K562 (cell line): Measurements from ENCODE around the gene MTHFR. TPM values are rescaled to one million over a fixed set of nuclear protein-coding genes. Genes with fewer than 3 reads are reported as not detected.

Experiments
- MAFG ChIP-seq: fragments of 450-650 bp; conservative IDR thresholded peaks from 2 replicates; pipeline ENCODE4 v1.6.1; 2016; ENCODE audit warnings: missing genetic modification characterization, missing compliant biosample characterization
- MAZ ChIP-seq, 2 experiments: fragments of 450-650 bp in 1 of 2; sonication (generic) in 1 of 2; formaldehyde crosslinking; IDR thresholded peaks in 1 of 2; conservative IDR thresholded peaks in 1 of 2; 2 replicates each; pipeline versions ENCODE4 v1.4.0 to v1.5.0; 2020; ENCODE audit warnings: mild to moderate bottlenecking in 1 of 2, missing genetic modification reagents in 1 of 2
- MBD2 ChIP-seq: sonication (generic); IDR thresholded peaks from 2 replicates; pipeline ENCODE4 v1.6.1; 2016; ENCODE audit warnings: low read depth, borderline replicate concordance
- TBL1XR1 ChIP-seq, 2 experiments: IDR thresholded peaks; 2 replicates each; pipeline ENCODE4 v1.6.1; 2012; ENCODE audit warnings: improper control_type of control experiment in 2 of 2, low read length in 2 of 2, mild to moderate bottlenecking in 1 of 2
- TCF3 ChIP-seq: sonication (generic); formaldehyde crosslinking; IDR thresholded peaks from 2 replicates; pipeline ENCODE4 v1.4.0; 2020; ENCODE audit warnings: mild to moderate bottlenecking, missing genetic modification reagents
- polyA plus RNA-seq, 8 experiments: library from polyadenylated mRNA; depleted of rRNA in 4 of 8; stranded (reverse) in 5 of 8; unstranded in 3 of 8; fragments of >200 nt; fragmentation: Nextera tagmentation in 2 of 8; fragmentation: Illumina TruSeq in 1 of 8; extraction: Ambion mirVana in 2 of 8; extraction: Trizol in 1 of 8; gene quantifications; 2 replicates each; pipeline versions ENCODE4 v1.2.1 to v1.2.3, GENCODE V29; 2011 to 2014; ENCODE audit warnings: inconsistent platforms in 1 of 8, missing spikeins in 1 of 8
- total RNA-seq, 7 experiments: library from RNA; depleted of rRNA in 6 of 7; stranded (reverse); fragments of >200 nt in 6 of 7; fragmentation: Illumina TruSeq in 2 of 7; extraction: Trizol in 2 of 7; gene quantifications; 2 replicates each; pipeline versions ENCODE4 v1.2.1 to v1.2.3, GENCODE V29; 2011 to 2021; ENCODE audit warnings: low replicate concordance in 1 of 7
- TF ChIP-seq, protein P1 (sequence below): fragments of 450-650 bp; IDR thresholded peaks from 2 replicates; pipeline ENCODE4 v1.6.1; 2018; ENCODE audit not compliant: partially characterized antibody
- TF ChIP-seq, protein P2 (sequence below): sonication (generic); formaldehyde crosslinking; IDR thresholded peaks from 2 replicates; pipeline ENCODE4 v1.8.0; 2022; ENCODE audit warnings: mild to moderate bottlenecking, missing genetic modification reagents
- TF ChIP-seq, protein P3 (sequence below): fragments of 450-650 bp; conservative IDR thresholded peaks from 2 replicates; pipeline ENCODE4 v1.6.1; 2016; ENCODE audit warnings: missing genetic modification characterization, low read depth, mild to moderate bottlenecking, missing compliant biosample characterization, moderate library complexity
- TF ChIP-seq, protein P4 (sequence below): fragments of 450-650 bp; IDR thresholded peaks from 2 replicates; pipeline ENCODE4 v1.7.1; 2018; ENCODE audit warnings: mild to moderate bottlenecking, low read depth; ENCODE audit not compliant: partially characterized antibody
- TF ChIP-seq, protein P5 (sequence below): fragments of 200-400 bp; formaldehyde crosslinking; IDR thresholded peaks from 2 replicates; pipeline ENCODE4 v1.6.1; 2017; ENCODE audit warnings: mild to moderate bottlenecking, low read depth, low read length, moderate library complexity
- TF ChIP-seq, protein P6 (sequence below): fragments of 450-650 bp; formaldehyde crosslinking; IDR thresholded peaks from 2 replicates; pipeline ENCODE4 v1.4.0; 2022; ENCODE audit warnings: mild to moderate bottlenecking, moderate library complexity

The MTHFR gene
- total and polyA plus RNA-seq, 9 of the 15 experiments (the other 6 are each of a cell fraction or from before 2014, with no cell fraction given), result 5.0 to 104 (median 62.6) TPM

DNA sequence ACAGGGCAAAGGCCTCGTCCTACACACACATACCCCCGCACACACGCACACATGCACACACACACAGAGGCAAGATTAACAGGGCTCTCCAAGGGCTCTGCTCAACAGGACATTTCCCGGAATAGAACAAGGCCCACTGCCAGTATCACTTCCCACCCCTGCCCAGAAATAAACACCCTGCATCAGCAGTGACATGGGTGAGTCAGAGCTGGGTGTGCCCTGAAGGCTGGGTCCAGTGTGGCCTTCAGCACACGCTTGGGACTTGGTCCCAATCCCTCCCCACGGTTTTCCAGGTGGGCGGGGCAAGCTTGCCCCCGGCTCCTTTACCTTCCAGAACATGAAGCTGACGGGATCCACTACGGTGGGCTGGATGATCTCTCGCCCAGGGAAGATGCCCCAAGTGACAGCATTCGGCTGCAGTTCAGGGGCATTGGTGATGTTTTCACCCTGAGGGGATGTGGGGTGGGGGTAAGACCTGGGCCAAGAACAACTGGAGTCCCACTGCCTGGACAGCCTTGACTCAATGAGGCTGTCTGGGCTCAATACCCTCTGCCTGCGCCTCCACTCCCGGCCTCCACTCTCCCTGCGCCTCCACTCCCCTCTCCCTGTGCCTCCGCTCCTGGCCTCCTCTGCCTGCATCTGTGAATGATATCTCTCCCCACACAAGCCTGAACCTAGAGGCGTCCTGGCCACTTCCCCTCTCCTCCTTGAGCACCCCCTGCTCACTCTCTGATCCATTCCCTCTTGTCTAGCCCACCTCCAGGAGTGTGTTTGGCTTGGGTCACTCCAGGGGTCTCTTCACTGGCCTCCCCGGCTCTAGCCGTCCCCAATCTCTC, 14.7 kb downstream of the MTHFR start (continued):
- TF ChIP-seq, protein P1, sequence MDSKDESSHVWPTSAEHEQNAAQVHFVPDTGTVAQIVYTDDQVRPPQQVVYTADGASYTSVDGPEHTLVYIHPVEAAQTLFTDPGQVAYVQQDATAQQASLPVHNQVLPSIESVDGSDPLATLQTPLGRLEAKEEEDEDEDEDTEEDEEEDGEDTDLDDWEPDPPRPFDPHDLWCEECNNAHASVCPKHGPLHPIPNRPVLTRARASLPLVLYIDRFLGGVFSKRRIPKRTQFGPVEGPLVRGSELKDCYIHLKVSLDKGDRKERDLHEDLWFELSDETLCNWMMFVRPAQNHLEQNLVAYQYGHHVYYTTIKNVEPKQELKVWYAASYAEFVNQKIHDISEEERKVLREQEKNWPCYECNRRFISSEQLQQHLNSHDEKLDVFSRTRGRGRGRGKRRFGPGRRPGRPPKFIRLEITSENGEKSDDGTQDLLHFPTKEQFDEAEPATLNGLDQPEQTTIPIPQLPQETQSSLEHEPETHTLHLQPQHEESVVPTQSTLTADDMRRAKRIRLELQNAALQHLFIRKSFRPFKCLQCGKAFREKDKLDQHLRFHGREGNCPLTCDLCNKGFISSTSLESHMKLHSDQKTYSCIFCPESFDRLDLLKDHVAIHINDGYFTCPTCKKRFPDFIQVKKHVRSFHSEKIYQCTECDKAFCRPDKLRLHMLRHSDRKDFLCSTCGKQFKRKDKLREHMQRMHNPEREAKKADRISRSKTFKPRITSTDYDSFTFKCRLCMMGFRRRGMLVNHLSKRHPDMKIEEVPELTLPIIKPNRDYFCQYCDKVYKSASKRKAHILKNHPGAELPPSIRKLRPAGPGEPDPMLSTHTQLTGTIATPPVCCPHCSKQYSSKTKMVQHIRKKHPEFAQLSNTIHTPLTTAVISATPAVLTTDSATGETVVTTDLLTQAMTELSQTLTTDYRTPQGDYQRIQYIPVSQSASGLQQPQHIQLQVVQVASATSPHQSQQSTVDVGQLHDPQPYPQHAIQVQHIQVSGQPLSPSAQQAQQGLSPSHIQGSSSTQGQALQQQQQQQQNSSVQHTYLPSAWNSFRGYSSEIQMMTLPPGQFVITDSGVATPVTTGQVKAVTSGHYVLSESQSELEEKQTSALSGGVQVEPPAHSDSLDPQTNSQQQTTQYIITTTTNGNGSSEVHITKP, result peak; percentile 56
- peak; percentile 61; the same call in 1 of the 2 replicates for TF ChIP-seq TCF3 (CRISPR knock-in tag)
- TF ChIP-seq, protein P2, sequence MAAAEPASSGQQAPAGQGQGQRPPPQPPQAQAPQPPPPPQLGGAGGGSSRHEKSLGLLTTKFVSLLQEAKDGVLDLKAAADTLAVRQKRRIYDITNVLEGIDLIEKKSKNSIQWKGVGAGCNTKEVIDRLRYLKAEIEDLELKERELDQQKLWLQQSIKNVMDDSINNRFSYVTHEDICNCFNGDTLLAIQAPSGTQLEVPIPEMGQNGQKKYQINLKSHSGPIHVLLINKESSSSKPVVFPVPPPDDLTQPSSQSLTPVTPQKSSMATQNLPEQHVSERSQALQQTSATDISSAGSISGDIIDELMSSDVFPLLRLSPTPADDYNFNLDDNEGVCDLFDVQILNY, result 0 out of 2 replicates have a peak, but pooled peaks have one; percentile 30
- TF ChIP-seq MAZ (CRISPR knock-in tag; conservative IDR thresholded peaks at IDR 0.05 in 1 of 2, IDR thresholded peaks at IDR 0.05 in 1 of 2), result peak in 1 of 2 experiments; percentile 59; a peak in 2 of 4 replicates
- TF ChIP-seq, protein P3, sequence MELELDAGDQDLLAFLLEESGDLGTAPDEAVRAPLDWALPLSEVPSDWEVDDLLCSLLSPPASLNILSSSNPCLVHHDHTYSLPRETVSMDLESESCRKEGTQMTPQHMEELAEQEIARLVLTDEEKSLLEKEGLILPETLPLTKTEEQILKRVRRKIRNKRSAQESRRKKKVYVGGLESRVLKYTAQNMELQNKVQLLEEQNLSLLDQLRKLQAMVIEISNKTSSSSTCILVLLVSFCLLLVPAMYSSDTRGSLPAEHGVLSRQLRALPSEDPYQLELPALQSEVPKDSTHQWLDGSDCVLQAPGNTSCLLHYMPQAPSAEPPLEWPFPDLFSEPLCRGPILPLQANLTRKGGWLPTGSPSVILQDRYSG (tag), result 0 out of 2 replicates have a peak, but pooled peaks have one; percentile 17
- TF ChIP-seq, protein P4, sequence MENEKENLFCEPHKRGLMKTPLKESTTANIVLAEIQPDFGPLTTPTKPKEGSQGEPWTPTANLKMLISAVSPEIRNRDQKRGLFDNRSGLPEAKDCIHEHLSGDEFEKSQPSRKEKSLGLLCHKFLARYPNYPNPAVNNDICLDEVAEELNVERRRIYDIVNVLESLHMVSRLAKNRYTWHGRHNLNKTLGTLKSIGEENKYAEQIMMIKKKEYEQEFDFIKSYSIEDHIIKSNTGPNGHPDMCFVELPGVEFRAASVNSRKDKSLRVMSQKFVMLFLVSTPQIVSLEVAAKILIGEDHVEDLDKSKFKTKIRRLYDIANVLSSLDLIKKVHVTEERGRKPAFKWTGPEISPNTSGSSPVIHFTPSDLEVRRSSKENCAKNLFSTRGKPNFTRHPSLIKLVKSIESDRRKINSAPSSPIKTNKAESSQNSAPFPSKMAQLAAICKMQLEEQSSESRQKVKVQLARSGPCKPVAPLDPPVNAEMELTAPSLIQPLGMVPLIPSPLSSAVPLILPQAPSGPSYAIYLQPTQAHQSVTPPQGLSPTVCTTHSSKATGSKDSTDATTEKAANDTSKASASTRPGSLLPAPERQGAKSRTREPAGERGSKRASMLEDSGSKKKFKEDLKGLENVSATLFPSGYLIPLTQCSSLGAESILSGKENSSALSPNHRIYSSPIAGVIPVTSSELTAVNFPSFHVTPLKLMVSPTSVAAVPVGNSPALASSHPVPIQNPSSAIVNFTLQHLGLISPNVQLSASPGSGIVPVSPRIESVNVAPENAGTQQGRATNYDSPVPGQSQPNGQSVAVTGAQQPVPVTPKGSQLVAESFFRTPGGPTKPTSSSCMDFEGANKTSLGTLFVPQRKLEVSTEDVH, result peak; percentile 26
- peak; percentile 45; the same call in 1 of the 2 replicates for TF ChIP-seq MBD2
- TF ChIP-seq TBL1XR1 (IDR thresholded peaks at IDR 0.05; ENCODE audit: low read length in 2 of 2), result peak in 1 of 2 experiments; percentile 51; a peak in 1 of 4 replicates
- TF ChIP-seq, protein P5, sequence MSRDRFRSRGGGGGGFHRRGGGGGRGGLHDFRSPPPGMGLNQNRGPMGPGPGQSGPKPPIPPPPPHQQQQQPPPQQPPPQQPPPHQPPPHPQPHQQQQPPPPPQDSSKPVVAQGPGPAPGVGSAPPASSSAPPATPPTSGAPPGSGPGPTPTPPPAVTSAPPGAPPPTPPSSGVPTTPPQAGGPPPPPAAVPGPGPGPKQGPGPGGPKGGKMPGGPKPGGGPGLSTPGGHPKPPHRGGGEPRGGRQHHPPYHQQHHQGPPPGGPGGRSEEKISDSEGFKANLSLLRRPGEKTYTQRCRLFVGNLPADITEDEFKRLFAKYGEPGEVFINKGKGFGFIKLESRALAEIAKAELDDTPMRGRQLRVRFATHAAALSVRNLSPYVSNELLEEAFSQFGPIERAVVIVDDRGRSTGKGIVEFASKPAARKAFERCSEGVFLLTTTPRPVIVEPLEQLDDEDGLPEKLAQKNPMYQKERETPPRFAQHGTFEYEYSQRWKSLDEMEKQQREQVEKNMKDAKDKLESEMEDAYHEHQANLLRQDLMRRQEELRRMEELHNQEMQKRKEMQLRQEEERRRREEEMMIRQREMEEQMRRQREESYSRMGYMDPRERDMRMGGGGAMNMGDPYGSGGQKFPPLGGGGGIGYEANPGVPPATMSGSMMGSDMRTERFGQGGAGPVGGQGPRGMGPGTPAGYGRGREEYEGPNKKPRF, result no peak
- TF ChIP-seq, protein P6, sequence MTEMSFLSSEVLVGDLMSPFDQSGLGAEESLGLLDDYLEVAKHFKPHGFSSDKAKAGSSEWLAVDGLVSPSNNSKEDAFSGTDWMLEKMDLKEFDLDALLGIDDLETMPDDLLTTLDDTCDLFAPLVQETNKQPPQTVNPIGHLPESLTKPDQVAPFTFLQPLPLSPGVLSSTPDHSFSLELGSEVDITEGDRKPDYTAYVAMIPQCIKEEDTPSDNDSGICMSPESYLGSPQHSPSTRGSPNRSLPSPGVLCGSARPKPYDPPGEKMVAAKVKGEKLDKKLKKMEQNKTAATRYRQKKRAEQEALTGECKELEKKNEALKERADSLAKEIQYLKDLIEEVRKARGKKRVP (CRISPR knock-in tag), result peak; percentile 2; the same call in 1 of the 2 replicates
- peak; percentile 48; the same call in 1 of the 2 replicates for TF ChIP-seq MAFG (tag)
